Astrocyte (in vitro differentiated cells and primary cell): ENCODE measurements around the gene KCNMA1.

ENCODE experiments used
- EZH2 ChIP-seq: IDR thresholded peaks from 2 replicates; pipeline ENCODE4 v1.6.1; 2012; ENCODE audit warnings: mild to moderate bottlenecking, low read length, inconsistent platforms; ENCODE audit not compliant: insufficient read depth
- TF ChIP-seq, protein P1 (sequence below): IDR thresholded peaks from 2 replicates; pipeline ENCODE4 v1.5.1; 2011; ENCODE audit warnings: low read depth, mild to moderate bottlenecking, inconsistent platforms, low read length, moderate library complexity; ENCODE audit not compliant: insufficient read depth

DNA sequence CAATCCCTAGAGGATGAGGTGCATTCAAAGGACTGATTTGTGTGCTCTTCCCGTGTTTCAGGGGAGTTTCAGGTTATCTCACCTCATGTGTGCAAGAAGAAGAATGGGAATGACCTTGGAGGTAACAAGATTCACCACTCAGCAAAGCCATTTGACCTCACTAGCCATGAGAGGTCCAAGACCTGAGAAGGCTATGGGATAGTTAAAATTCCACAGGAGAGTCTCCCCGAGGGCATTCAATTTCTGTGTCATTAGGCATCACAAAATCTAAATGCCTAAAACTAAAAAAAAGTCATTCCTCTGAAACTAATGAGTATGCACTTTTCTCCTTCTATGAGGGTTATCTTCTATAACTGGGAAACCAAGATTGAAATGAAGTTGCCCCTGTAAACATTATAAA, 433.4 kb downstream of the KCNMA1 start:
- TF ChIP-seq, protein P1, sequence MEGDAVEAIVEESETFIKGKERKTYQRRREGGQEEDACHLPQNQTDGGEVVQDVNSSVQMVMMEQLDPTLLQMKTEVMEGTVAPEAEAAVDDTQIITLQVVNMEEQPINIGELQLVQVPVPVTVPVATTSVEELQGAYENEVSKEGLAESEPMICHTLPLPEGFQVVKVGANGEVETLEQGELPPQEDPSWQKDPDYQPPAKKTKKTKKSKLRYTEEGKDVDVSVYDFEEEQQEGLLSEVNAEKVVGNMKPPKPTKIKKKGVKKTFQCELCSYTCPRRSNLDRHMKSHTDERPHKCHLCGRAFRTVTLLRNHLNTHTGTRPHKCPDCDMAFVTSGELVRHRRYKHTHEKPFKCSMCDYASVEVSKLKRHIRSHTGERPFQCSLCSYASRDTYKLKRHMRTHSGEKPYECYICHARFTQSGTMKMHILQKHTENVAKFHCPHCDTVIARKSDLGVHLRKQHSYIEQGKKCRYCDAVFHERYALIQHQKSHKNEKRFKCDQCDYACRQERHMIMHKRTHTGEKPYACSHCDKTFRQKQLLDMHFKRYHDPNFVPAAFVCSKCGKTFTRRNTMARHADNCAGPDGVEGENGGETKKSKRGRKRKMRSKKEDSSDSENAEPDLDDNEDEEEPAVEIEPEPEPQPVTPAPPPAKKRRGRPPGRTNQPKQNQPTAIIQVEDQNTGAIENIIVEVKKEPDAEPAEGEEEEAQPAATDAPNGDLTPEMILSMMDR = no peak
- no peak for TF ChIP-seq EZH2
